G401.6 (cell line): Measurements from ENCODE around the gene FBXO21.

Experiments used
- FAIRE-seq: peaks from 2 replicates; lab custom pipeline; 2012; peaks lifted over from hg19 to GRCh38; lab: Jason Lieb, UNC

The FBXO21 gene

DNA sequence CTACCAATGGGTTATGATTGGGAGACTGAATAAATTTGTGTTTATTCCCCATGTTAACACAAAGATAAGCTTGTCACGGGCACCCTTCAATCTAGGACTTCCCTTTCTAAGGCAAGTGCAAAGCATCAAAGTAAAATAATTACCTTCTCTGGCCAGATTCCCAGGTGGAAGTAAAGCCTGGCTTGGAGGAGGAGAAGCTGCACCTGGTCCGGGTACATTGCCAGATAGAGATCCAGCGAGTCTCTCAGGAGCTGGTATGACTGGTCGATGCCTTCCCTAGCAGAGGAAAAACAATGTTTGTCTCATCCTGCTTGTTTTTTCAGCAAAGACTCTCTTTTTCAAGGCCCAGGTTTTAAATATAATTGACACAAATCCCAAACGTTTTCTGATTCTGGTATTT lies 24.9 kb downstream of the FBXO21 start:
- no peak for FAIRE-seq

- no peak for FAIRE-seq
Measured at GRCh38 chr12:117162633-117163032, 27.6 kb downstream of the FBXO21 start.

DNA sequence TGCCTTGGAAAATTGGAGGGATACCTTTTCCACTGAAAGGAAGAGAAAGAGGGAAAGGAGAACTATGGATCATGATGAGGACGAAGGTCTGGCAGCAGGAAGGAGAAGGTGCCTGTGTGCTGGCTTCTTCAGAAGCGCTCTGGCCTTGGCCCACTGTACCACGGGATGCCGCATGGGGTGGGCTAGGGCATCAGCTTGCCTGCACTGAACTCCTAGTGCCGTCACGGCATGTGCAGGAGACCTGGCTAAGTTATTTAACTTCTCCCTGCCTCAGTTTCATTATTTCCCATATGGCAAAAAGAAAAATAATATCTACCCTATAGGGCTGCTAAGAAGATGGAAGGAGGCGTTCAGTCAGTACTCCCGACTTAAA lies 28.1 kb downstream of the FBXO21 start:
- no peak for FAIRE-seq

- FAIRE-seq, result no peak
Measured at GRCh38 chr12:117161460-117162166, 28.7 kb downstream of the FBXO21 start.

GRCh38 chr12:117159674-117160073 lies 30.6 kb downstream of the FBXO21 start:
- no peak for FAIRE-seq

- FAIRE-seq, result no peak
Measured at GRCh38 chr12:117158911-117159553, 31.2 kb downstream of the FBXO21 start.

GRCh38 chr12:117158096-117158495 lies 32.2 kb downstream of the FBXO21 start:
- no peak for FAIRE-seq

DNA sequence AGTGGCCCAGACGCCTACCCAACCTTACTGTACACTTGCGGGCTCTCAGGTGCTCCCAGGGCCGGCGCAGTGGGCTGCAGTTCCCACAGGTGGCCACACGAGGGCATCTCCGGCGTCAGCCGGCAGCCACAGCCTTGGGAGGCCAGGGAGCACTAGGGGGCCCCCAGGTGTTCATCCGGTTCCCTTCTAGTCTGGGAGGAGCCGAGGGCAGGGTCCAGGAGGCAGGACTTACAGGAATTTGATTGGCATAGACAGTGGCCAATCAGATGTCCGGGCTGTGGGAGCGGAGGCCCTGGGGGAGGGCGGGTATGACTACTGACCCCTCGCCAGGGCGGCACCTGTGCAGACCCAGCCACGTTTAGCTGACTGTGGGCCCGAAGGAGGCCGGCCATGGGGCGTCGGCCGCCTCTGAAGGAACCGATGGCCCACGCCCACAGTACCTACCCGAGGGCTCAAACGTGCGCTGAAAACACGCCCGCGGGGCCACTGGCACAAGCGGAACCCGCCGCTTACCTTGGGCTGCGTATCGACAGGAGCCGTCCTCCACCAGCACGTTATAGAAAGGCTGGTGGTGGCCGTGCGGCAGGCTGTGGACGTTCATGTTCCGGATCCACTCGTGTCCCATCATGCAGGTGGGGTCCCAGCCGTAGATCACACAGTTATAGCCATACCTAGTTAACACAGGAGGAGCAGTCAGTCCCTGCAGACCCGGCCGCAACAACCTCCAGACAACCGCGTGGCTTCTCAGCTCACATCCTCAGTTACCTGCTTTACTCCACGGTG lies 34.8 kb downstream of the FBXO21 start:
- FAIRE-seq, result no peak

- no peak for FAIRE-seq
Measured at GRCh38 chr12:117152793-117153775, 37.2 kb downstream of the FBXO21 start.

DNA sequence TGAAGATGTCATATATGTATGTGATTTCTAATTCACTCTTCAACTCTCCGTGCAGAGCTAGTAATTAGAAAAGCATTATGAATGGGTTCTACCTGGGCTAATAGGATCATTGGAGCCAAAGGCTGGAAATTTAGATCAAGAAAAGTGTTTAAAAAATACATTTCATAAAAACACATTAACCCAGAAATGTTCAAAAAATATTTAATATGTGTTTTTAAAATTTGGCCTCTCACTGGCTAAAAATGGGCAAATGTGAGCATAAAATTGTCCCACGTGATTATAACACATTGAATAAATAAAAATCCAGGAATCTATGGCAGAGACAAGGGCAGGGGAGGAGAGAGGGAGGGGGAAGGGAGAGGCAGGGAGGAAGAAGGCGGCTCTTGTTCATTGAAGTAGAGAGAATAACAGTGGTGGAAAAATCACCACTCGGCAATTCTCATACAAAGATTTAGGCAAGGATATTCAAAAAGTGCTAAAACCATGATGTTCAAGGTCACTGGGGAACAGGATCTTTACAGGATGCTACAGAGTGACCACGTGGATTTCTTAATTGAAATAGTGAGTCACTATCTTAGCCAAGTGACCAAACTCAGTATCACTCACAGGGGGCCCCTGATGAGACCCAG lies 38.8 kb downstream of the FBXO21 start:
- no peak for FAIRE-seq

- no peak for FAIRE-seq
Measured at GRCh38 chr12:117149431-117149830, 40.8 kb downstream of the FBXO21 start.

DNA sequence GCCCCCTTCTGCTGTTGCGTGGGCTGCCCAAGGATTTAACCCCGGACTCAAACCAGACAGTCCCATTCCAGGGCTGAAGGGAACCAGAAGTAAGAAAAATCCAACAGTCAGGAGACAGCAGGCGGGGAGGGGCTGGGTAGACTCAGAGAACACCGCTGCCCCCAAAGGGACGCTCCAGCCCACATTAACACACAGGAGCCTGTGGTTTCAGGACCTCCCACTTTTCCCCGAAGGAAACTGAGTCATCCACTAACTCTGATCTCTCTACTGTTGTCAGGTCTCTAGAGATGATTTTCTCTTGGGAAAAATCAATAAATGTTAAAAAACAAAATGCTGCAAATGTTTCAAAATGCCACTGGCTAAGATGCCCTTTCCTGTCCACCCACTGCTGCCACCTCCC lies 41.6 kb downstream of the FBXO21 start:
- no peak for FAIRE-seq

- FAIRE-seq, result no peak
Measured at GRCh38 chr12:117147639-117148038, 42.6 kb downstream of the FBXO21 start.

- no peak for FAIRE-seq
Measured at GRCh38 chr12:117145597-117146154, 44.6 kb downstream of the FBXO21 start.

- no peak for FAIRE-seq
Measured at GRCh38 chr12:117144599-117144998, 45.7 kb downstream of the FBXO21 start.

DNA sequence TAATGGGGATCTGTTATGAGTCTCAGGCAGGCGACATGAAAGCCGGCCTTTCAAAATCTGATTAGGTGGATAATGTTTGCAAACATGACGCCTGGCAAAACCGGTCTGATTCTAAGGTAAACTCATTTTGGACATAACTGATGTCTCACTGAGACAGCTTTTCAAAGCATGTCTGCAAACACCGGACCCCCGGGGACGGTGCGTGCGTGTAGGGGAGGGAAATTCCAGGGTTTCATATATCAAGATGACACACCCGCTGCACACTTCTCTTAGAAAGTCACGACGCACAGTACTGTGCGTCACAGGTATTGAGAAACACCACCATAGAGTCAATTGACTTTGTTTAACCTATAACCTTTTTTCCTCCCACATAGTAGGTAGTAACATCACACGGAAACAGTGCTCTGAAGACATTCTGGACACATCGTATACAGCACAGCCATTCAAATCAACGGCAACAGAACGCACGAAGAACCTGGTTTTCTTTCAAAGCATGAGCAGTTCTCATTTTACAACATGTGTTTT lies 47.2 kb downstream of the FBXO21 start:
- FAIRE-seq, result no peak

DNA sequence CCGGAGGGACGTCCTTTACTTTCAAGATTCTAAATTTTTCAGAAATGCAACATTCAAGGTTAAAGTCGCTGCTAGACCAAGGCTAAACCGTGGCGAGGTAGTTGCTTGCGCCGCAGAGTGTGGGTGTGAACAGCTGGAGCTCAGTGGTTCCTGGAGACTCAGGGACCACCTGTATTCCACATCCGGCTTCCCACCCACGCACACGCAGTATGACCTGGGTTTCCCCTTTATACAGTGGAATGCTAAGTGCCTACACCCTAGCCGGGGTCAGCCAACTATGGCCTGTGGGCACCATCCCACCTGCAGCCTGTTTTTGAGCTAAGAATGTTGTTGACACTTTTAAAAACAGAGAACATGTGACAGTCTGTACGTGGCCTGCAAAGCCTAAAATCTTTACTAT lies 48.2 kb downstream of the FBXO21 start:
- no peak for FAIRE-seq

DNA sequence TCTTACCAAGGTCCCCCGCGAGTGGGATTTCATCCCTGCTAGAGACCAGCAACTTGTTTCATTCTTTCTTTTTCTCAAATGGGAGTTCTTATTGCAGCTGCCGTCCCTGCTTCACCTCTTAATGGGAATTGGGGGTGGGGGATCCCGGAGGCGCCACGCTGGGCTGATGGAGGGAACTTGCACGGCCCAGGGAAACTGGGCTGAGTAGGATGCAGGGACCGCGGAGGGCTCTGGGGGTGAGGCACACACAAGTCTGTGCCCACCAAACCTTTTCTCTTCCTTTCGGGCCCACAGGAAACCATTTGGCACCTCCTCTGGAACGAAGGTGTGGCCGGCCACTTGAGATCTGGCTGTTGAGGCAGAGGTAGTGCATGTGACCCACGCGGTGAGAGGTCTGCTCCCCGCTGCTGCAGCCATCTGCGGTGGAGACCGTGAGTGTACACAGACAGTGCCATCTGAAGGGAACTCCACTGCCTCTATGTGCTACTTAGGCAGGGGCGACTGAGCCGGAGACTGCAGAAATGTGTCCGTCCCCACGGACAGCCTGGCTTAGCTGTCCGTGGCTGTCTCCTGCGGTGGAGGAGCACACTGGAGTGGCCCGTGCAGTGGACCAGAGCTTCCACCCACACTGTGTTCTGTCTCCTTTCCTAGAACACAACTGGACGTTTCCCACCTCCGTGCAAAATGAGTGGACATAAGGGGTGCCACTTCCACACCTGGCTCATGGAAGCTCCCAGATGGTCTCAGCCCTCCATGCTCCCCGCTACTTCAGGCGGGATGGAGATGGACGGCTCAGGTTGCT lies 49.0 kb downstream of the FBXO21 start:
- FAIRE-seq, result no peak

DNA sequence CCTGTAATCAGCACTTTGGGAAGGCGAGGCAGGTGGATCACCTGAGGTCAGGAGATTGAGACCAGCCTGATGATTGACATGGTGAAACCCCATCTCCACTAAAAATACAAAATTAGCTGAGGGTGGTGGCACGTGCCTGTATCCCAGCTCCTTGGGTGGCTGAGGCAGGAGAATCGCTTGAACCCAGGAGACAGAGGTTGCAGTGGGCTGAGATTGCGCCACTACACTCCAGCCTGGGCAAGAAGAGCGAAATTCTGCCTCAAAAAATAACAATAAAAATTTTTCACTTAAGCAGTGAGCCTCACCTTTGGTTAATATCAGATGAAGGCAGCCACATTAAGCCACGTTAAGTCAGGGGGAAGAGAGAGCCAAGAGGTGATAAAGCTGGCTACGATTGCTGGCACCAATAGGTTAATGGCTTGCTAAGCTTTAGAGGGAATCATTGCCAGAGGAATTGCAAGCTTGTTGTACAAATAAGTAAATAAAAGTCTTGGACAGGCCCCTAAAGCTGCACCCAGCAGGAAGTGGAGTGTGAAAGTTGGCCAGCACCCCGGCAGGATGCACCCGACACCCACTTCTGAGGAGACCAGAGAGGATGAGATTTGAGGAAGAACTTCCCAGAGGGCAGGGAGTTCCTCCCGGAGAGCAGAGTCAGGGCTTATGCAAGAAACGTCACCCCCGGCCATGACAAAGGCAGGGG lies 49.7 kb downstream of the FBXO21 start:
- no peak for FAIRE-seq
